MM.1S (cell line): ENCODE results near the gene NUDT11.
A peak's percentile ranks its signal among the peaks of the same experiment; 100 is the strongest.

Source experiments
- CTCF ChIP-seq: fragments of 300-600 bp; sonication (generic); IDR thresholded peaks from 2 replicates; pipeline ENCODE4 v1.5.1; 2016; ENCODE audit warnings: antibody characterized with exemption, low read length, mixed read lengths
- EZH2 ChIP-seq: fragments of 300-600 bp; sonication (generic); optimal IDR thresholded peaks from 2 replicates; pipeline ENCODE3; 2017; ENCODE audit warnings: low read depth, mild to moderate bottlenecking, antibody characterized with exemption, low read length, mixed read lengths
- EZH2phosphoT487 ChIP-seq: fragments of 300-600 bp; sonication (generic); IDR thresholded peaks from 2 replicates; pipeline ENCODE4 v1.6.1; 2018; ENCODE audit warnings: antibody characterized with exemption, low read length

DNA sequence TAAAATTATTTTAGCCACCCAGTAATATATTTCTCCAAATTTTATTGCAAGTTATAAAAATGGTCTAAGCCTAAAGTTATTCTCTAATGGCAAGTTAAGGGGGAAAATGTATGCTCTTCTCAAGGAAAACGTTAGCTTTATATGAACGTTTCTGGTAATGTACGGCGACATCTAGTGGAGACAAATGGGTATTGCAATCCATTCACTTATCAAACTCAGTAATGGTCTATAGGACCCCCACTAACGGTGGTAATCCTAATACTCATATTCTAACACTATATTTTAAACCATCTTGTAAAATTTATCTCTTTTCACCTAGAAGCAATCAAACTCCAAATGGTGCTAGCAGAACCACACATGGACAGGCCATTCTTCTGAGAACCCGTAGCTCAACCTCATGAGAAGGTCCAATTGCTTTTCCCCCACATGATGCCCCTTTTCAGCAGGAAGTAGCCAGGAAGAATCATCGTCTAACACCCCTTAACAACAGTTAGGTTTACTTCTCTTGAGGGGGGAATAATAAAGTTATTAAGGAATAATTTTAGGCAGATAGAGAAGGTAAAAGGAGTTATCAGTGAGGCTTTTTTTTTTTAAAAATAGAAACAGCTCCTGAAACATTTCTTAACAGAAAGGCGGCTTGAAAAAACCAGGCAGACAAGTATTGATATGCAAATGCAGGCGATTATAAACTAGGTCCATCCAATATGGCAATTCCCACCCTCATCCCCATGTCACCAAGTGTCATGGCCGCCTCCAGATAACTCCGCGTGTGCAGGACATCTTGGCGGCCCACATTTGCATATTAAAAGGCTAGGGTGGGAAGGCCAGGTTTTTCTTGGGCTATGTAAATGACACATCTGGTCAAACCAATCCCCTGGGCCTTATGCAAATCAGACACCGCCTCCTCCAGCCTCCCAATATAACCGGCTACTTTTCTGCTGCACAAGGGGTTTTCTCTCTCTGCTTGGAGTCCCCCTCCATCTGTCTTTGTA lies 35.0 kb downstream of the NUDT11 start:
- TF ChIP-seq CTCF (peak; percentile 71), EZH2phosphoT487 (no peak), EZH2 (no peak)
